GM21447 (cell line): ENCODE data around the gene KRT77.
"Not testable (repeated sequence)": the region's sequence is repeated elsewhere in the genome, so short reads cannot be mapped to it uniquely, and the experiment has no call there.

Experiments used
- ATAC-seq: cut with Tn5 transposase; IDR thresholded peaks from one replicate; pipeline ENCODE4 v1.9.1; 2021; ENCODE audit not compliant: unreplicated experiment

KRT77 gene

GRCh38 chr12:52724384-52724783, 21.1 kb upstream of the KRT77 start:
- ATAC-seq = no peak

- no peak for ATAC-seq
Observed at GRCh38 chr12:52722680-52723079, 19.4 kb upstream of the KRT77 start.

- ATAC-seq = no peak
Observed at GRCh38 chr12:52721838-52722470, 18.6 kb upstream of the KRT77 start.

GRCh38 chr12:52720365-52720886, 17.1 kb upstream of the KRT77 start:
- no peak for ATAC-seq

GRCh38 chr12:52716061-52716460, 12.7 kb upstream of the KRT77 start:
- ATAC-seq = no peak

- no peak for ATAC-seq
Observed at GRCh38 chr12:52715416-52715815, 12.1 kb upstream of the KRT77 start.

GRCh38 chr12:52714887-52715281, 11.6 kb upstream of the KRT77 start:
- ATAC-seq = no peak

GRCh38 chr12:52713960-52714886, 10.9 kb upstream of the KRT77 start:
- no peak for ATAC-seq

GRCh38 chr12:52712122-52712521, 8.8 kb upstream of the KRT77 start:
- not testable (repeated sequence) for ATAC-seq

- ATAC-seq = no peak
Observed at GRCh38 chr12:52710730-52711129, 7.4 kb upstream of the KRT77 start.

GRCh38 chr12:52708010-52708409, 4.7 kb upstream of the KRT77 start:
- ATAC-seq = no peak

- no peak for ATAC-seq
Observed at GRCh38 chr12:52704464-52704863, 1.1 kb upstream of the KRT77 start.

GRCh38 chr12:52703878-52704277, 554 bp upstream of the KRT77 start:
- no peak for ATAC-seq

- ATAC-seq = no peak
Observed at GRCh38 chr12:52702338-52702737, 986 bp downstream of the KRT77 start.

GRCh38 chr12:52701281-52701680, 2.0 kb downstream of the KRT77 start:
- ATAC-seq = no peak

GRCh38 chr12:52699960-52700359, 3.4 kb downstream of the KRT77 start:
- no peak for ATAC-seq

- no peak for ATAC-seq
Observed at GRCh38 chr12:52699373-52699772, 4.0 kb downstream of the KRT77 start.

- ATAC-seq = no peak
Observed at GRCh38 chr12:52698651-52699340, 4.5 kb downstream of the KRT77 start.

- ATAC-seq = no peak
Observed at GRCh38 chr12:52697058-52697582, 6.2 kb downstream of the KRT77 start.

GRCh38 chr12:52696588-52696987, 6.7 kb downstream of the KRT77 start:
- ATAC-seq = no peak

GRCh38 chr12:52695039-52695438, 8.3 kb downstream of the KRT77 start:
- no peak for ATAC-seq
